Measurements from ENCODE around the gene CUBN.

CUBN gene

DNA sequence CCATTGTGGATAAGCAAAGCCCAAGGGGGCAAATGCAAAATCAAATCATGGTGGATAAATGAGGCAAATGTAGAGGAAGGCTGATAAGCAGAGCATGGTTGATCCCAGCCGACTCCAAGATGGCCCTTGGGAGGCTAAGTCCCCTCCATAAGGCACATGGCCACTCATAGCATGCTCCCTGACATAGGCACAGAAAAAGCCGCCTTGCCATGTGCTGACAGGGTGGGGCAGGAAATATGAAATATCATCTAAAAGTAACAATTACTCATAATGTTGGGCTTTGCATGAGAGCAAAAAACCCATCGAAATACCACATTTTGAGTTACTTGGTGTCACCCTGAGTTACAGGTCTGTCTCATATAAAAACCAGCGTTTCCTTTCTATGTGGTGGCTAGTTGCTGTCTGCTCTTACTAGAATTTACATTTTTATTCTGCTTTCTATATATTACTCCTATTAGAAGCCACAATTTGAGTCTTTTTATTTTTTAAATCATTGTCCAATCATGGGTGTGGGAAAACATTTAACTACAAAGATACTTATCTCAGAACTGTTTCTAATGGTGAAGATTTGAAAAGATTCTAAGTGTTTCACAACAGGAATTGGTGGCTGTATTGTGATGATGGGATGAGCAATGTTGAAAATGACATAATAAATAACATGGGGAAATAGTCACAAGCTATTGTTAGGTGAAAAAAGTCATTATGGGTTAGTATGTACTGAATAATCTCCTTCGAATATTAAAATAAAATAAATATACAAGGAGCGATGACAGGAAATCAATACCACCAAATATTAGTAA, 102.7 kb downstream of the CUBN start:
- Histone ChIP-seq H3K36me3 (no peaks in the 10 kb centered on the region), H3K9me3 (ENCODE audit: severe bottlenecking) (no peaks in the 10 kb centered on the region), H3K4me3 (ENCODE audit: low read depth, low read length) (no peak overlapping the region), H3K27ac (no peak overlapping the region), H3K27me3 (ENCODE audit: insufficient read depth, low read depth, severe bottlenecking) (no peaks in the 10 kb centered on the region)
- no peak for DNase-seq
- TF ChIP-seq CTCF (IDR thresholded peaks at IDR 0.05; ENCODE audit: low read depth, low read length): no peak

DNA sequence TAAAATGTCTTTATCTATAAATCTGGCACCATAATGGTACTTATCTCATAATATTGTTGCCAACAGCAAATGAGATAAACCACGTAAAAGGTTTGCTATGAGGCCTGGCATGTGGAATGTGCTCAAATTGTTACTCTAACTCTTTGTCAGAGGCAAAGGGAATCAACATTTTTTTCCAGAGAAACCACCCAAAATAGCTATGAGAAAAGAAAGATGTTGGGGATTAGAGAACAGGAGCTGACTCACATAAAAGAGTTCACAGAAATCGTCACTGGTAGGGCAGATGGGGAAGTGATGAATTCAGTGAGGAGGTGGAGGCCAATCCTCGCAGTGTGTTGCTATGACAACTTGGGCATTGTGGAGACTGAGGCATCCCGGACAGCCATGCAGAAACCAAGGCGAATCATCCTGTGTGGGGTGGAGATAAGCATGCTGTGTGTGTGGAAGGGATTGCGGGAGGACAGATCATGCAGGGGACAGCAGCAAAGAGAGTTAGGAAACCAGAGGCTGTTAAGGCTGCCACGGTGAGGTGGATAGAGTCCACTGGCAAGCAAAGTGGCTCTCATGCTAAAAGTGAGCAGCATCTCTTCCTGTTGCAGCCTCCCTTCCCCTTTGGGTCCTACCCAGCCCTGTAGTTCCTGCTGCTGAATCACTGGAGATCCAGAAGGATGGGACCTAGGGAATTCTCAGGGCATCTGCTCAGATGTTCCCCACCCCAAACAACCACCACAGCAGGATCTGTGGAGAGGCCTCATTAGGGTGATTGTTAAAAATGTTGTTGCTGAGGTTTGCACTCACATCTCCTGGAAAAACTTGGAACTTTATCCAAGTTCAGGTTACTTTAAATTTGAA, 103.9 kb downstream of the CUBN start:
- no peak for DNase-seq
- H3K9me3 ChIP-seq (ENCODE audit: severe bottlenecking): no peaks in the 10 kb centered on the region
- no peak overlapping the region for H3K4me3 ChIP-seq (ENCODE audit: low read depth, low read length)
- no peaks in the 10 kb centered on the region for H3K36me3 ChIP-seq
- H3K27me3 ChIP-seq (ENCODE audit: insufficient read depth, low read depth, severe bottlenecking): no peaks in the 10 kb centered on the region
- TF ChIP-seq CTCF (IDR thresholded peaks at IDR 0.05; ENCODE audit: low read depth, low read length): no peak
- no peak overlapping the region for H3K27ac ChIP-seq

GRCh38 chr10:17024461-17024860, 105.2 kb downstream of the CUBN start:
- Histone ChIP-seq H3K9me3 (ENCODE audit: severe bottlenecking) (no peaks in the 10 kb centered on the region), H3K4me3 (ENCODE audit: low read depth, low read length) (no peak overlapping the region), H3K36me3 (no peaks in the 10 kb centered on the region), H3K27ac (no peak overlapping the region), H3K27me3 (ENCODE audit: insufficient read depth, low read depth, severe bottlenecking) (no peaks in the 10 kb centered on the region)
- TF ChIP-seq CTCF (IDR thresholded peaks at IDR 0.05; ENCODE audit: low read depth, low read length): no peak
- no peak for DNase-seq

DNA sequence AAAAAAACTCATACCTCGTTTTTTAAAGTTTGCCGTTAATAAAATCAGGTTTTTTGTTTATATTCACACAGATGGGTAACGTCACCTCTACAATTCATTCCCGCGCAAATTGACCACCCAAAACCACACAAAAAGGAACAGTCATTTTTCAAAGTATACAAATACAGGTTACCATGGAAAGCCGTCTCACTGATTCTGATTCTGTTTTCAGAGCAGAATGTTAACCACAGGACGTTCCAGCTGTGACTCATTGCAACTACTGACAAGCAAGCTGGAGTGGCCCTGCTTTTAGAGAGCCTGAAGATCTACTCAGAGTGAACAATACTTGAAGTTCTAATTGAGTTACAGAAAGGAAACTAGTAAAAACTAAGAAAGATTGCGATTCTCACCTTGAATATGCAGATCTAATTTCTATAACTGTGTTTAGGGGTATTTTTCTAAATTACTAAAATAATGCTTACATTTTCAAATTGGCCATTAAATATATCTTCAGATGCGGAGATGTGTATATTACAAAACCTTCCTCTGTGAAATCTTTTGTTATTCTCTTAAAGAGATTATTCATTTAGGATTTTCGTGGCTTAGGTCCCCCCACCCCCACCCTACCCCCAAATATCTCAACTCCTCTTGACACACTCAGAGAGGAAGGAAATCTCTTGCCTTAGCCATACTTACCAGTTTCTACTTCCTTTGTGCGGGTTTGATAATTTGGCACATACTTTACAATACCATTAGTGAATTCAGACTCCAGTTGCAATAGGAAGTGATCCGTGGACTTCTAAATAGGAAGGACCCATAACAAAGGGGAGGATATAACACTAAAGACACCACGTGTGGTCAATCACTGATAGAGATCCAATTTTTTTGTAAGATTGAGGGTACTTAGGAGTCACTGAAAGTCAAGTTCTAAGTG, 106.0 kb downstream of the CUBN start:
- DNase-seq: no peak
- H3K27ac ChIP-seq: no peak overlapping the region

More for the DNA sequence above, 106.0 kb downstream of the CUBN start:
- Histone ChIP-seq H3K27me3 (ENCODE audit: insufficient read depth, low read depth, severe bottlenecking) (no peaks in the 10 kb centered on the region), H3K36me3 (no peaks in the 10 kb centered on the region), H3K9me3 (ENCODE audit: severe bottlenecking) (no peaks in the 10 kb centered on the region), H3K4me3 (ENCODE audit: low read depth, low read length) (no peak overlapping the region)
- no peak for TF ChIP-seq CTCF (IDR thresholded peaks at IDR 0.05; ENCODE audit: low read depth, low read length)
